NCI-H446 (cell line): ENCODE data around the gene IL15RA.
"Not testable (repeated sequence)": the region's sequence is repeated elsewhere in the genome, so short reads cannot be mapped to it uniquely, and the experiment has no call there.

Experiments used
- DNase-seq, 2 experiments: peaks; one replicate each; lab custom pipeline; 2025; lab: John Stamatoyannopoulos, UW

The IL15RA gene

GRCh38 chr10:5921746-5922145 lies 55.6 kb downstream of the IL15RA start:
- DNase-seq, result no peak

- no peak for DNase-seq
Observed at GRCh38 chr10:5919568-5919967, 57.8 kb downstream of the IL15RA start.

GRCh38 chr10:5918763-5919162 lies 58.6 kb downstream of the IL15RA start:
- DNase-seq, result no peak

- DNase-seq, result no peak
Observed at GRCh38 chr10:5917305-5917704, 60.0 kb downstream of the IL15RA start.

- no peak for DNase-seq
Observed at GRCh38 chr10:5915451-5915850, 61.9 kb downstream of the IL15RA start.

GRCh38 chr10:5913736-5914135 lies 63.6 kb downstream of the IL15RA start:
- DNase-seq, result no peak

- DNase-seq, result no peak
Observed at GRCh38 chr10:5911670-5912069, 65.7 kb downstream of the IL15RA start.

- DNase-seq, result peak in 1 of 2 experiments; percentile 71
Observed at GRCh38 chr10:5910323-5911100, 66.8 kb downstream of the IL15RA start.

GRCh38 chr10:5908676-5909075 lies 68.7 kb downstream of the IL15RA start:
- DNase-seq, result not testable (repeated sequence)

GRCh38 chr10:5906651-5907050 lies 70.7 kb downstream of the IL15RA start:
- no peak for DNase-seq

GRCh38 chr10:5905854-5906507 lies 71.4 kb downstream of the IL15RA start:
- DNase-seq, result no peak

- no peak for DNase-seq
Observed at GRCh38 chr10:5904227-5904626, 73.1 kb downstream of the IL15RA start.

- DNase-seq, result no peak
Observed at GRCh38 chr10:5903563-5903962, 73.8 kb downstream of the IL15RA start.

GRCh38 chr10:5902511-5903274 lies 74.7 kb downstream of the IL15RA start:
- no peak for DNase-seq
